GM13977 (cell line): ENCODE data around the gene NDUFC2.
"Not testable (repeated sequence)": the region's sequence is repeated elsewhere in the genome, so short reads cannot be mapped to it uniquely, and the experiment has no call there.

Experiments used
- DNase-seq: peaks from one replicate; pipeline ENCODE4 v3.0.0; 2012; ENCODE audit warnings: low spot score
- in situ Hi-C: fragments of 300-500 bp; cut with MboI; formaldehyde crosslinking; loops from one replicate; pipeline ENCODE4 v1.12.0; 2022; ENCODE audit warnings: low sequenced_read_pairs, low pct_unique_long_range_greater_than_20kb, mixed read lengths, inconsistent platforms; ENCODE audit not compliant: unreplicated experiment
- TF ChIP-seq, protein P1 (sequence below): IDR thresholded peaks from 2 replicates; pipeline ENCODE4 v1.5.1; 2012; ENCODE audit warnings: mild to moderate bottlenecking, control low read depth; ENCODE audit not compliant: insufficient read depth; ENCODE audit errors: extremely low read depth, missing control alignments

NDUFC2 gene

DNA sequence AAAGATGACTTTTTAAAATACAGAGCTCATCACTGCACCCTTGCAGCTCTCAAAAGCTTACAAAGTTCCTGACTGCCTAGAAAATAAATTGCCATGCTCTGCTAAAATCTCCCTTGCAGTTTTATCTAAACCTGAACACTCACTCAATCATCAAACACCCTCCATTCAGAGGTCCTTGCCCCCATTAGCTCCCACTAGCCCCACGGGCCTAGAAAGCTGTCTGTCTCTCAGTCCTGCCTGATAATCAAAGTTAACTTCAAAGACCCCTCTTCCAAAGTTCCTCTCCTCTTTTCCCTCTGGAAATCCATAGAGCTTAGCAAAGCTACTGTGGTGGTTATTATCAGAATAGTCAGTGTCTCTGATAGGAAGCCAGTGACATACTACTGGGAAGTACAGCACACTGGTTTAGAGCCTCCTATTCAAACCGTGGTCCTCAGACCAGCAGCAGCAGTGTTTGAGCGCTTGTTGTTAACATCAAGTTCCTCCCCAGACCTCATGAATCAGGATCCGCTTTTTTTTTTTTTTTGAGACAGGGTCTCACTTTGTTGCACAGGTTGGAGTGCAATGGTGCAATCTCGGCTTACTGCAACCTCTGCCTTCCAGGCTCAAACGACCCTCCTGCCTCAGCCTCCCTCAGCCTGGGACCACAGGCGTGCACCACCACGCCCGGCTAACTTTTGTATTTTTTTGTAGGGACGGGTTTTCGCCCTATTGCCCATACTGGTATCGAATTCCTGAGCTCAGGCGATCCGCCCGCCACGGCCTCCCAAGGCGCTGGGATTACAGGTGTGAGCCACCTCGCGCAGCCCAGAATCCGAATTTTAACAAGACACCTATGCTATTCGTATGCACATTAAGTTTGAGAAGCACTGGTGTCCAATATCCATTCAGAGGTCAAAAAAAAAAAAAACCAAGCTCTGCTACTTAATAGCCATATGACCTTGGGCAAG, 1.2 kb downstream of the NDUFC2 start:
- no peak for DNase-seq
- in situ Hi-C loops, result no loop called here
- TF ChIP-seq, protein P1, sequence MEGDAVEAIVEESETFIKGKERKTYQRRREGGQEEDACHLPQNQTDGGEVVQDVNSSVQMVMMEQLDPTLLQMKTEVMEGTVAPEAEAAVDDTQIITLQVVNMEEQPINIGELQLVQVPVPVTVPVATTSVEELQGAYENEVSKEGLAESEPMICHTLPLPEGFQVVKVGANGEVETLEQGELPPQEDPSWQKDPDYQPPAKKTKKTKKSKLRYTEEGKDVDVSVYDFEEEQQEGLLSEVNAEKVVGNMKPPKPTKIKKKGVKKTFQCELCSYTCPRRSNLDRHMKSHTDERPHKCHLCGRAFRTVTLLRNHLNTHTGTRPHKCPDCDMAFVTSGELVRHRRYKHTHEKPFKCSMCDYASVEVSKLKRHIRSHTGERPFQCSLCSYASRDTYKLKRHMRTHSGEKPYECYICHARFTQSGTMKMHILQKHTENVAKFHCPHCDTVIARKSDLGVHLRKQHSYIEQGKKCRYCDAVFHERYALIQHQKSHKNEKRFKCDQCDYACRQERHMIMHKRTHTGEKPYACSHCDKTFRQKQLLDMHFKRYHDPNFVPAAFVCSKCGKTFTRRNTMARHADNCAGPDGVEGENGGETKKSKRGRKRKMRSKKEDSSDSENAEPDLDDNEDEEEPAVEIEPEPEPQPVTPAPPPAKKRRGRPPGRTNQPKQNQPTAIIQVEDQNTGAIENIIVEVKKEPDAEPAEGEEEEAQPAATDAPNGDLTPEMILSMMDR, result no peak

GRCh38 chr11:78077592-78077991, 2.1 kb downstream of the NDUFC2 start:
- in situ Hi-C loops, DNase-seq: not testable (repeated sequence)

GRCh38 chr11:78076733-78077403, 2.8 kb downstream of the NDUFC2 start:
- in situ Hi-C loops, result no loop called here
- TF ChIP-seq, protein P1, result no peak
- DNase-seq, result no peak

GRCh38 chr11:78074756-78075155, 4.9 kb downstream of the NDUFC2 start:
- TF ChIP-seq, protein P1, result no peak
- DNase-seq, result no peak
- in situ Hi-C loops, result no loop called here

- TF ChIP-seq, protein P1, result no peak
- in situ Hi-C loops, result no loop called here
- DNase-seq, result no peak
Observed at GRCh38 chr11:78072455-78072854, 7.2 kb downstream of the NDUFC2 start.

GRCh38 chr11:78071717-78072116, 7.9 kb downstream of the NDUFC2 start:
- no peak for DNase-seq
- in situ Hi-C loops, result no loop called here
- TF ChIP-seq, protein P1, result no peak

GRCh38 chr11:78070621-78071020, 9.0 kb downstream of the NDUFC2 start:
- no peak for DNase-seq
- in situ Hi-C loops, result no loop called here
- TF ChIP-seq, protein P1, result no peak
